ENCODE measurements around the gene RIPPLY3. TPM values are rescaled to one million over a fixed set of nuclear protein-coding genes. Genes with fewer than 3 reads are reported as not detected.

Gene RIPPLY3
- total RNA-seq, 1 experiment from 2014 or later, result 0.40 TPM

DNA sequence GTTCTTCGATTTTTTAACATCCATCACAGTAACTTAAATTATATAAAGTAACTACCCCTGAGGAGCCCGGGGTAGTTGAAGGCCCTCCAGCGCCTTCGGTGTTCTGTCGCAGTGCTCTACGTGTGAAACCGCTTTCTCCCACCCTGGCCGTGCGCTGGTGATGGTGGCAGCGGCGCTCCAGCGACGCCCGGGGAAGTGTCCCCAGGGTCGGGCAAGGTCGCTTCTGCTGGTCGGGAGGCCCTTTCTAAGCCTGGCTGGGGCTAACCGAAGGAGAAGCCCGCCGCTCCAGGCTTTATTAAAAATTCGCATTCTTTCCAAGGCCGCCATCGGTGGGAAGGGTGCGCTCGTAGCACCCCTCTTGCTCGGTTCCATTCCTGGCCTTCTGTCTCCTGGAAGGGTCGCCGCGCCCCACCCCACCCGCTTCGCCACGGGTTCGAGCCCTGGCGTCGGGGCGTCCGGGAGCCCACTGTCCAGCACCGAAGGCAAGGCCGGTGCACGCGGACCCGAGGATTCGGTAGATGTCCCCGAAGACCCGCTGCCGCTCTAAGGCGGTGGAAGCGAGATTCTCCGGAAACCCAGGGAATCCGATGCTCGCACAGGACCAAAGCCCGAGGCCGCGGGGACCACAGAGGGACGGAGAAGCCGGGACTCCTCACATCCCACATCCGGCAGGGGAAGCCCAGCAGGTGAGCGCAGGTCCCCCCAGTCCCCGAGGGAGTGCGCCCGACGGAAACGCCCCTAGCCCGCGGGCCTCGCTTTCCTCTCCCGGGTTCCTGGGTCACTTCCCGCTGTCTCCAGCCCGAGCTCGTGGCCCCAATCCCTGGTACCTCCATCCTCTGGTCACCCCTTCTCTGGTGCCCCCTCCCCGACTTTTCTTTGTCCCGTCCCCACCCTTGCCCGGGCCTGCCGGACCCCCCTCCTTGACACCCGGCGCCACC is 685 bp upstream of the RIPPLY3 start:
- no TSS peak for BruUV-seq (replicated peaks)

DNA sequence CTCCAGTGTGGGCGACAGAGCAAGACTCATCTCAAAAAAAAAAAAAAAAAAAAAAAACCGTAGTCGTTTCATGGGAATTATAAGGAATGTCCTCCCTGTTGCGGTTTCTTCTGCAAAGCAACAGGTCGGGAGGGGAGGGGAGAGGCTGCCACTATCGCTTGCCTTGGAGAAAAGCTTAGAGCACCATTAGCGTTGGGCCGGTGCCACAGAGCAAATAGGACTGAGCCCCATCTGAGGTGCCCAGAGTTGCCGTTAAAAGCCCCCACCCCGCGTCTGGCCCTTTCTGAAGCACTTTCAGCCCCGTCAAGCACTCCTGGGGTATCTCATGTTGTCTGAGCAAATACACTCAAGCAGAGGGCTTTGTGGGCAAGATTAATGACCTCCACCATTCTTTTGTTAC is 2.2 kb downstream of the RIPPLY3 start:
- TF ChIP-seq CTCF (IDR thresholded peaks at IDR 0.05; ENCODE audit: unreplicated experiment), result no peak
- H3K27me3 Mint-ChIP-seq (ENCODE audit: unreplicated experiment), result no peaks in the 10 kb centered on the region
- CTCF ChIA-PET, result no interaction called here
- no TSS peak for BruUV-seq (replicated peaks)
- H3K9me3 Mint-ChIP-seq (ENCODE audit: low read depth, unreplicated experiment), result no peaks in the 10 kb centered on the region
- H3K36me3 Mint-ChIP-seq (ENCODE audit: insufficient read depth, unreplicated experiment), result no peaks in the 10 kb centered on the region
- intact Hi-C loops (cut with micrococcal nuclease; ENCODE audit: unreplicated experiment), result no loop called here
- DNase-seq, result no peak
- H3K27ac Mint-ChIP-seq (ENCODE audit: unreplicated experiment), result no peak overlapping the region
- H3K4me1 Mint-ChIP-seq (ENCODE audit: low read depth, unreplicated experiment), result no peaks in the 10 kb centered on the region
- no peak overlapping the region for H3K4me3 Mint-ChIP-seq (ENCODE audit: low read depth, unreplicated experiment)

More for the DNA sequence above, 685 bp upstream of the RIPPLY3 start:
- Mint-ChIP-seq H3K4me1 (ENCODE audit: low read depth, unreplicated experiment) (no peaks in the 10 kb centered on the region), H3K36me3 (ENCODE audit: insufficient read depth, unreplicated experiment) (no peaks in the 10 kb centered on the region), H3K27me3 (ENCODE audit: unreplicated experiment) (no peaks in the 10 kb centered on the region), H3K4me3 (ENCODE audit: low read depth, unreplicated experiment) (no peak overlapping the region), H3K9me3 (ENCODE audit: low read depth, unreplicated experiment) (no peaks in the 10 kb centered on the region), H3K27ac (ENCODE audit: unreplicated experiment) (no peak overlapping the region)
- intact Hi-C loops (cut with micrococcal nuclease; ENCODE audit: unreplicated experiment), result no loop called here
- TF ChIP-seq CTCF (IDR thresholded peaks at IDR 0.05; ENCODE audit: unreplicated experiment), result no peak
- CTCF ChIA-PET, result interaction anchor here (0.7 kb wide), 2 partner anchors 8 to 659 kb away, joined by 3 to 5 read pairs; no protein-coding TSS in a partner anchor
- no peak for DNase-seq

DNA sequence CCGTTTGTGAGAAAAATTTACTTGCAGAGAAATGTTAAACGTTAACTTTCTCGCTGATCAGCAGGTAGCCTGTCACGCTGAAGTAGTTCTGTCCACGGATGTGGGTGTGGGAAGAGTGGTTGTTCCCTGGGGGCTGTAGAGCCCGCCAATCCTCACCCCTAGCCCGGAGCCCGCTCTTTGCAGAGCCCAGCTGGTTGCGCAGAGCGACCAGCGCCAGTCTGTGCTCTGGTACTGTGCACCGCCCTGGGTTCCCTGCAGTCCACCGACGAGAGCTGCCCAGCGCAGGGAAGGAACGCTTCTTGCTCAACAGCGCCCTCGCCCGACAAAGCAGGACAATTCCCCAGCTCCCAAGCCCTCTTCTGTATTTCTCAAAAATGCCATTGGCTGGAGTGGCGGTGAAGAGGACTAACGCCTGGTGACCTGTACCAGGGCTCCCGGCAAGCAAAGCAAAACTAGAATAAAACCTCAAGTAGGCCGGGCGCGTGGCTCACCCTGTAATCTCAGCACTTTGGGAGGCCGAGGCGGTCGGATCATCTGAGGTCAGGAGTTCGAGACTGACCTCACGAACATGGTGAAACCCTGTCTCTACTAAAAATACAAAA is 3.3 kb downstream of the RIPPLY3 start:
- intact Hi-C loops (cut with micrococcal nuclease; ENCODE audit: unreplicated experiment), result no loop called here
- peak; percentile 55 for TF ChIP-seq CTCF (IDR thresholded peaks at IDR 0.05; ENCODE audit: unreplicated experiment)
- Mint-ChIP-seq H3K27ac (ENCODE audit: unreplicated experiment) (no peak overlapping the region), H3K9me3 (ENCODE audit: low read depth, unreplicated experiment) (no peaks in the 10 kb centered on the region), H3K27me3 (ENCODE audit: unreplicated experiment) (no peaks in the 10 kb centered on the region), H3K36me3 (ENCODE audit: insufficient read depth, unreplicated experiment) (no peaks in the 10 kb centered on the region), H3K4me1 (ENCODE audit: low read depth, unreplicated experiment) (no peaks in the 10 kb centered on the region), H3K4me3 (ENCODE audit: low read depth, unreplicated experiment) (peak overlapping the region; percentile 52)
- BruUV-seq (replicated peaks), result no TSS peak
- peak; percentile 85 for DNase-seq
- CTCF ChIA-PET, result interaction anchor here (0.5 to 1.3 kb wide), 4 partner anchors 20 to 72 kb away, joined by 3 to 14 read pairs (median 4); no protein-coding TSS in a partner anchor

- H3K4me3 Mint-ChIP-seq (ENCODE audit: low read depth, unreplicated experiment), result no peak overlapping the region
- no peak overlapping the region for H3K27ac Mint-ChIP-seq (ENCODE audit: unreplicated experiment)
- TF ChIP-seq CTCF (IDR thresholded peaks at IDR 0.05; ENCODE audit: unreplicated experiment), result no peak
- no peaks in the 10 kb centered on the region for H3K9me3 Mint-ChIP-seq (ENCODE audit: low read depth, unreplicated experiment)
- no peaks in the 10 kb centered on the region for H3K27me3 Mint-ChIP-seq (ENCODE audit: unreplicated experiment)
- BruUV-seq (replicated peaks), result no TSS peak
- DNase-seq, result no peak
- intact Hi-C loops (cut with micrococcal nuclease; ENCODE audit: unreplicated experiment), result no loop called here
- CTCF ChIA-PET, result no interaction called here
- H3K4me1 Mint-ChIP-seq (ENCODE audit: low read depth, unreplicated experiment), result no peaks in the 10 kb centered on the region
- H3K36me3 Mint-ChIP-seq (ENCODE audit: insufficient read depth, unreplicated experiment), result no peaks in the 10 kb centered on the region
These were observed 11.6 kb downstream of the RIPPLY3 start for GRCh38 chr21:37017951-37018679.
